GM04503 (cell line): ENCODE results near the gene SIX5.
A peak's percentile ranks its signal among the peaks of the same experiment; 100 is the strongest.
"Not testable (repeated sequence)": the region's sequence is repeated elsewhere in the genome, so short reads cannot be mapped to it uniquely, and the experiment has no call there.

ENCODE experiments used
- DNase-seq: peaks from one replicate; pipeline ENCODE4 v3.0.0-alpha.2; 2012; ENCODE audit warnings: low read depth

The SIX5 gene

DNA sequence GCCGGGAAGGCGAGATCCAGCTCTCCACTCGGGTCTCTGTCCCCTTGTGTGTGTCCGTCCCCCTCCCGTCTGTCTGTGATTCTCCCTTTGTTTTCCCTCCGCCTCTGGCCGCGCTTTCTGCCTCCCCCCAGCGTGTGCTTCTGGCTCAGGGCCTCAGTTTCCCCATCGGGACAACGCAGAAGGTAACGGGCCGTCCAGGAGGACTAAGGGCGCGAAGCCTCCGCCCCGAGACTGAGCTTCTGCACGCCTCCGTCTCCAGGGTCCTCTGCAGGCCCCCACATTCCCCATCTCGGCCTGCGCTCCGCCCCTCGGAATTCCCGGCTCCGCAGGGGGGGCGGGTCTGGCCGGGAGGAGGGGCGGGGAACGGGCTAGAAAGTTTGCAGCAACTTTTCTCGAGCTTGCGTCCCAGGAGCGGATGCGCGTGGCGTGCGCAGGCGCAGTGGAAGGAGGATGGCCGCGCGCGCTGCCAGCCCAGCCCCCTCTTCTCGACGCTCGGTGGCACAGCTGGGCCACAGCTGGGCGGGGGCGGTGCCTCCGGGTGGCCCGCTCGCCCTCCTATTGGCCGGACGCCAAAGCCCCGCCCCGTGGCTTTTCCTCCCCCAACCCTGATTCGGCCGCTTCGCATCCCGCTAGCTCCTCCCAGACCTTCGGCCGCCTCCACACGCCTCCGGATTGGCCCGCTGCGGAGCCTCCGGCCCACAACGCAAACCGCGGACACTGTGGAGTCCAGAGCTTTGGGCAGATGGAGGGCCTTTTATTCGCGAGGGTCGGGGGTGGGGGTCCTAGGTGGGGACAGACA lies at the start of gene SIX5:
TSS of gene SIX5 (minus strand) at position 269 of the 799 bp plus-strand sequence. CDS start 408 bp downstream, outside the sequence.
- peak; percentile 76 for DNase-seq

DNA sequence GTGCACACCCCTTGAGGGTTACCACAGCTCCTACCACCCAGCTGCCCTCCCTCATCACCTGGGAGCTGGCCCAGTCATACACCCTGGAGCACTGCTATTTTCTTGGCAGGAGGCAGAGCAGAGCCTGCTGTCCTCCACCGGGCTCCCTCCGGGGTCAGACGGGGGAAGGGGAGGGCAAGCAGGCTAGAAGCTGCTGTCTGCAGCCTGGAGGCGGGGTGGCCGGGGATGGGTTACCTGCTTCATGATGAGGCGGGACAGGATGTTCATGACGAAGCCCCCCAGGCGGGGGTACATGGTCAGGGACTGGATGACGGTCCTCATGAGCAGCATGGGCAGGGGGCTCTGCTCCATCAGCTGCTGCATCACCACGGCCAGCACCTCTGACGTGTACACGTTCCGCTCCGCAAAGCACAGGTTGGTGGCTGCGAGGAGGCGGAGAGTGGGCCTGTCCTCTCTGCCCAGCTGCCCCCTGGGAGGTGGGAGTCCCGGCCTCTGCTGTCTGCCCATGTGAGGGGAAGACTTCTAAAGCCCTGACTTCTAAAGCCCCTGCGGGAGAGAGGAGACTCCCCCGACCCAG lies 48.8 kb upstream of the SIX5 start:
- no peak for DNase-seq

DNA sequence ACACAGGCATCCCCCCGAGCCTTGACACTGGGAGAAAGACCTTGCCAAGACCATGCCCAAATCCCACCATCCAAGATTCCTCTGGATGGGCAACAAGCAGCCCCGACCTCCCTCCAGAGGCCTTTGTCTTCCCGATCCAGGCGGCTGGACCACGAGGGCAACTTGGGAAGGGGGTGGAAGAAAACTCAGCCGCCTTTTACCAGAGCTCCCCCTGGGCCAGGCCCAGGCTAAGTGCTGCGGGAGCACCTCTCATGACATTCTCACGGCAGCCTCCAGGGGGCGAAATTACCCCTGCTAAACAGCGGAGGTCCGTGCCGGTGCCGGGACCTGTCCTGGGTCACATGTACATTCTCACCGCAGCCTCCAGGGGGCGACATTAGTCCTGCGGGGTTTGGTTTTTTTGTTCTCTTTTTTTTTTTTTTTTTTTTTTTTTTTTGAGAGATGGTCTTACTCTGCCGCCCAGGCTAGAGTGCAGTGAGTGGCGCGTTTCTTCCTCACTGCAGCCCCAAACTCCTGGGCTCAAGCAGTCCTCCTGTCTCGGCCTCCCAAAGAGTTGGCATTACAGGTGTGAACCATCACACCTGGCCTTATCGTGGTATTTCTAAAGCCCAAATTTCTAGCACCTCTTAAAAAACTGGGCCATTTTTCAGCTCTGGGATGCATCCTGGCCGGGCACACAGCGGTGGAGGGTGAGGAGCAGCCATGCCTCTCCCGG lies 48.1 kb upstream of the SIX5 start:
- peak; percentile 44 for DNase-seq

DNA sequence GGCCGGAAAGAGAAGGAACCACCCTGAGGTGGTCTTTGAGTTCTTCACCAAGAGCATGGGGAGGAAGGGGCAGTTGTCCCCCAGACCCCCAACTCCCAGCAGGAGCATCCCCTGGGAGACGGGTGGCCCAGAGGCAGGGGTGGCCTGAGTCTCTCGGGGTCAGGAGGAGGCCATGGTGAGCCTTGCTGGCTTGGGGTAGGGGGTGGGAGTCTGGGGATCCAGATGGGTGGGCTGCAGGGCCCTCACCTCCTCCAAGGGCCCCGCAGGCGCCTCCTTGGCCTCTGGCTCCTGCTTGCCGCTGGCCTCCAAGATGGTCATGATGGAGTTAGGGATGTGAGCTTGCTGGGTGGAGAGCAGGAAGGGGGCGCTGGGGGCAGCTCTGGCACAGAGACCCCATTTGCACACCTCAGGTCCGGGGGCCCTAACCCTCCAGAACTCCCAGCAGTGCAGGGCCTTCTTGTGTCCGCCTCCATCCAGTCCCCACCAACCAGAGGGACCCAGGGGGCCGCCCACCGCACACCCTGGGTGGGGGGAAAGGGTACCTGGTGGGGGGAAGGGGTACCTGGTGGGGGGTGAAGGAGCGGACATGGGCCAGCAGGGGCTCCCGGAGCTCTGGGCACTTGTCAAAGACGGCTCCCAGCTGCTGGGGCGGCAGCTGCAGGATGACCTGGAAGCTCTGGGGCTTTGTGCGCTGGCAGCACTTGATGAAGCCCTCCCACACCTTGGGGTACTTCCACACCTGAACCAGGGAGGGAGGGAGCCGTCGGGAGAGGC lies 47.4 kb upstream of the SIX5 start:
- DNase-seq: no peak

DNA sequence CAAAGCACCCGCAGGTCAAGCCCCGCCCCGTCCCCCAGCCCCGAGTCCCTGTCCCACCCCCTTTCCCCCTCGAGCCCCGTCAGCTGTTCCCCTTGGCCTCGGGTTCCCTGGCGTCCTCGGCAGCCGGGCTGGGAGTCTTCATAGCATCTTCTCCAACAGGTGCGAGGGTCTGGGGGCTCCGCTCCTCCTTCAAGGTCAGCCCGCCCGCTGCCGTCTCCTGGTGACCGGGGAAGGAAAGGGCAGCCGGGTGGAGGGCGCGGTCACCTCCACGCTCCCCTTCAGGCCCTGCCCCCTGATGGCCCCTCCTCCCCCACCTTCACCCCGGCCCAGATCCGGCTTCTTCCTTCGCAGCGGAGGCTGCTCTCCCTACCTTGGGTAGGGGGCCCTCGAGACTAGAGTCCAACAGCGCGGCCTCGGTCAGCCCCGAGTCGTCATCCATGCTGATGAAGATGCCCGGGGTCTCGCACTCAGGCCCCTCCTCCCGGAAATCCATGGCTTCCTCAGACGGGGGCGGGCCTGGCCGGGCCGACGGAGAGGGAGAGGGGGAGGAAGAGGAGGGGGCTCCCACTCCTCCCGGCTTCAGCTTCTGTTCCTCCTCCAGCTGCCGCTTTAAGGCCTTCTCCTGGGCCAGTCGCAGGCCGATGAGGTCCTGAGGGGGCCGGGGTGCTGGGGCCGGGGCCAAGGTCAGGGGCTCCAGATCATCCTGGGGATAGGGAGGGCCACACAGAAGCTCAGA lies 46.6 kb upstream of the SIX5 start:
- no peak for DNase-seq

DNA sequence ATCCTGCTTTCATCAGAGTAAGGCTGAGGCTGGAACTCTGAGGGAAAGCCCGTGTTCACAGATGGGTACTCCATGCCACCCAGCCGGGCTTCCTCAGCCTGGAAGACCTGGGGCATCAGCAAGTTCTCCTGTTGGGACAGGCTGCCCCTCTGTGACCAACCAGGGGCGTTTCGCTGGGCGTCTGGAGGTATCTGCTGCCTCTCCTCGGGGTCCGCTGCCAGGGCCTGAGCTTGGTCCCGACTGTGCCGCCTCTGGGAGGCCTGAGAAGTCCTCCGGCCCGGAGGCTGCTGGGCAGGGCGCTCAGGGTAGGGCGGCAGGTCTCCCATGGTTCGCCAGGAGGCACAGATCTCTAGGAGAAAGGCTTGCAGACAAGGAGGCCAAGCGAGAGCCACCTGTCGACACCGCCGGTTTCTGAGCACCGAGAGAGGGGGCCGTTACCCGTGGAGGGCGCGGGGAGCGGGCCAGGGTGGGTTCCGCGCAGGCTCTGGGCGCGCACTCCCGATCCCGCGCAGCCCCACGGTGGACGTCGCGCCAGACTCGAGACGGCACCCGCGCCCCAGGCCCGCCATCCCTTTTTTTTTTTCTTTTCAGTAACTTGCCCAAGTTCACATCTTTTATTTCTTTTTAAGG lies 45.9 kb upstream of the SIX5 start, which contains the start of gene RSPH6A:
TSS of gene RSPH6A (minus strand) at position 458 of the 630 bp plus-strand sequence. CDS start at position 326, 132 bp downstream.
- DNase-seq: no peak

DNA sequence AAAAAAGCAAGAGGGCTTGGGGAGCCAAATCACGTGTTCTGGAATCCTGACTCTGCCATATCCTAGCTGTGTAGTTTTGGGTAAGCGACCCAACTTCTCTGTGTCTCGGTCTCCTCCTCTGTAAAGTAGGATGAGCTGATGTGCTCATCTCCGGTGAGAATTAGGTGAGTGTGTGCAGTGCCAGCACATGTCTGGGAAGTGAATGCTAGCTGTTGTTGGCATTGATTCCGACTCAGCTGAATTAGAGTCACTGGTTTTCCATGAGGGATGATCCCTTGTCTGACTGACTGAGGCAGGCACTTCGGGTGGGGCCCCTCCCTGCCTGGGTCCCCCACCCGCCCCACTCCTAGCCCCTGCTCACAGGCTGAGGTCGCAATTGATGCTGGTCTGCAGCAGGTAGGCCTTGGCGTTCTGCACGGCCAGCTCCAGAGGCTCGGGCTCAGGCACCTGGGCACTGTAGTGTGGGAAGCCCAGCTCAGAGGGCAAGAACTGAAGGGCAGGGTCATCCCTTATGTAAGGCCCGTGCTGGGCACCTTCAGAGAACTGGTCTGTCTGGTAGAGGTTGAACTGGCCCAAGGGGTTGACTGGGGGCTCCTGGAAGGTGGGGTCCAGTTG lies 45.2 kb upstream of the SIX5 start:
- no peak for DNase-seq

DNA sequence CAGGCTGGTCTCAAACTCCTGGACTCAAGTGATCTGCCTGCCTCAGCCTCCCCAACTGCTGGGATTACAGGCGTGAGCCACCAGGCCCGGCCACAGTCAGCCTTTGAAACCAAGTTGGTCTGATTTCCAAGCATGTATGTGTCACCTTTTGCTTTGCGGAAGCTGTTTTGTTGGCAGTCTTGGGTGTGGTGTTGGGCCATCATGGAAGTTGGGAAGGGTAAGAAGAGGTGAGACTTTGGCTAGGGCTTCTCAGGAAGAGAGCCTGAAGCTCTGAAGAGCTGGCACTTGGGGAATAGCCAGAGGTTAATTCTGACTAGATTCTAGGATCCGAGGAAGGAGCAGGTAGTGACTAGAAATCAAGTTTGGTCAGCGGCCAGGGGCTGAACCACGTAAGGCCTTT lies 43.2 kb upstream of the SIX5 start:
- DNase-seq: no peak

DNA sequence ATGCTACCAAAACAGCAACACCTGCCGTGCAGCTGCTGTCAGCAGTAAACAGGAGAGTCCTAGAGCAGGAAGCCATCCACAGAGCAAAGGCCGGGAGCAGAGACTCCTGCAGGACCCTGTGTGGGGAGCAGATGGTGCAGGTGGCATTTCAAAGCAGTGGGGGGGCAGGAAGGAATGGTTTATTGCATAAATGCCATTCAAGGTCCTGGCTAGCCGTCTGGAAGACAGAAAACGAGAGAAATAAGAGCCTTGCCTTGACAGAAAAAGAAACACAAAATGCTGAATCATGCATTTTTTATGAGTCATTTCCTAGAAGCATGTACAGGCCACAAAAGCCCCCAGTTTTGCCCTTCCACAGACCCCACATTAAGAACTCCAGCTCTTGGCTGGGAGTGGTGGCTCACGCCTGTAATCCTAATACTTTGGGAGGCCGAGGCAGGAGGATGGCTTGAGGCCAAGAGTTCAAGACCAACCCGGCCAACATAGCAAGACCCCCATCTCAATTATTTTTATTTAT lies 40.6 kb upstream of the SIX5 start:
- DNase-seq: peak; percentile 23

DNA sequence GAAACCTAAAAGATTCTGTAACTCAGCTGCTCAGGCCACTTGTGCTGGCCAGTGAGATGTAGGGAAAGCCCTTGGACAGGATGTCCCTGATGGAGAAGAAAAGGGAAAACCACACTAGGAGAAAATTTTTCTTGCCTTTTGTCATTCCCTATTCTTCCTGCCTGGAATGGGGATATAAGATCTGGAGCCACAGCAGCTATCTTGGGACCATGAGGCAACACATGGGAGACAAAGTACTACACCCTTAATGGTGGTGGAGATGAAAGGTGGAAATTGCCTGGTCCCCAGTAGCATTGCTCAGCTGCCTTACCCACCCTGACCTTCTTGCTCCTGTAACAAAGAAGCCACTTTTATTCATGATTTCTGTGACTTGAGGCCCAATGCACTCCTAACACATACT lies 36.7 kb upstream of the SIX5 start:
- DNase-seq: no peak

DNA sequence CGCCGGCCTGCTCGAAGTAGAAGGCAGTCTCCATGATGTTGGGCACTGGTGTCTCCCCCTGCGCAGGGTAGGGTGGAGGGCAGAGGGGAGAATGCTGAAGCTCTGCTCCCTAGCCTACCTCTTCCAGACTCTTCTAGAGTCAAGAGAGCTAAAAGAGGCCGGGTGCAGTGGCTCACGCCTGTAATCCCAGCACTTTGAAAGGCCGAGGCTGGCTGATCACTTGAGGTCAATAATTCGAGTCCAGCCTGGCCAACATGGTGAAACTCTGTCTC lies 35.8 kb upstream of the SIX5 start:
- DNase-seq: no peak

DNA sequence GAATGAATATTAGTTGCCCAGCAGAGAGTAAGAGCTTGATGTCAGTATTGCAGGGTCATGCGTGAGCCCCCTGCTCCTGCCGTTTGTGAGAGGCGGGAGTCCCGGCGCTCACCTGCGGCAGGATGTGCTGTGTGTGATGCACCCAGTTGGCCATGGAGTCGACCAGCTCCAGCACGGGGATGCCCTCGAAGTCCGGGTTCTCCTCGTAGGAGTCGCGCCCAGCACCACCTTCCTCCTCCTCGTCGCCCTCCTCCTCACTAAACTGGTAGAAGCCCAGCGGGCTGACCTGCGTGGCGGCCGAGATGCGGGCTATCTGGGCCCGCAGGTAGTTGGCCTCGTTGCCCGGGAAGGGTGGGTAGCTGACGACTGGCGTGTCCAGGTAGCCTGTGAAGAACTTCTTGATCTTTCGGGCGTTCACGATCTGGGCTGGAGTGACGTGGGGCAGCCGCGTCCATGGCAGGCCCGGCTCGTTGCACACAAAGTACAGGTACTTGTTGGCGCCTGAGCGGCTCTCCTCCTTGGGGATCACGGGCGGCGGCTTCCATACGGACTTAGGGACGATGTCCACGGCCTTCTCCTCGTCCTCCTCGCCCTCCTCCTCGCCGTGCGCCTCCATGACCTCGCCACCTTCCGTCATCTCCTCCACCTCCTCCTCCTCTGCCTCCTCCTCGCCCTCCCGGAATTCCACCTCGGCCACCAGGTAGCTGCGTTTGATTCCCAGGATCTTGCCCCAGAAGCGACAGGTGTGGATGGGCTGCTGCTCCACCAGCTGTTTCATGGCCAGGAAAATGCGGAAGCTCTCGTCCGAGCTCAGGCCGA lies 35.3 kb upstream of the SIX5 start:
- no peak for DNase-seq

DNA sequence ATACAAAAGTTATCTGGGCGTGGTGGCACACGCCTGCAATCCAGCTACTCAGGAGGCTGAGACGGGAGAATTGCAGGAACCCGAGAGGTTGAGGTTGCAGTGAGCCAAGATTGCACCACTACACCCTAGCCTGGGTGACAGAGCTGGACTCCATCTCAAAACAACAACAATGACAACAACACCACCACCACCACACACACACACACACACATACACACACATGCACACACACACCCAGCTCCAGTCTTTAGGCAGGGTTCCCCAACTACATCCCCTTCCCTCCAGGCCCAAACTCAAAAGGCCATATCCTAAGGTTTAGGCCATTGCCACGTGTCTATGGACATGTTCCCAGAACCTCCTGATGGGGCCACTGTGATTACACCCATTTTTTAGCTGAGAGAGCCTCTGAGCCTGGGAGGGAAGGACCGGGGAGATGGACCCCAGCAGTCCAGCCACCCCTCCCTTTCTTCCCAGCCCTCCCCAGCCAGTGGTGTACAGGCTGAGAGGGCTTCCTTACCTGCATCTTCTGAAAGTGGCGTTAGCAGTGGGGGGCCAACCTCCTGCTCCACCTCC lies 32.6 kb upstream of the SIX5 start:
- no peak for DNase-seq

DNA sequence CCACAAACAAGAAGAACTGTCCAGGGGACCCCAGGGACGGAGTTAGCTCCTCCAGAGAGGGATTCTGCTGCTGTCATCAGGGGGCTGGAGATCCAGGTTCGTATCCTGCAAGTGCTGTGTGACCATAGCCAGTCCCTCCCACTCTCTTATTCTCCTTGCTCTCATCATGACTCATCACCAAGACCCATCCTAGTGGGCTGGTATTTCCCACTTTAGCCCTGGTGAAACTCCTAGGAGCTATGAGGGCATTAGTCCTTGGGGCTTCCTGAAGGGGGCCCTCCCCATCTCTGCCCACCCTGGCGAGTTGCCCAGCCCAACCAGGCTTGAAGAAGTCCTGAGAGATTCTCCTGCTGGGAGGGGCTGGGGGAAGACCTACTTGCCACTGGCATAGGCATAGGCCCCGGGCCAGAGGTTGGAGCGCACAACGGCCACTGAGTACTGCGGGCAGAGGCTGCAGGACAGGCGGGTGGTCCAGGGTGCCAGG lies 31.1 kb upstream of the SIX5 start:
- no peak for DNase-seq

DNA sequence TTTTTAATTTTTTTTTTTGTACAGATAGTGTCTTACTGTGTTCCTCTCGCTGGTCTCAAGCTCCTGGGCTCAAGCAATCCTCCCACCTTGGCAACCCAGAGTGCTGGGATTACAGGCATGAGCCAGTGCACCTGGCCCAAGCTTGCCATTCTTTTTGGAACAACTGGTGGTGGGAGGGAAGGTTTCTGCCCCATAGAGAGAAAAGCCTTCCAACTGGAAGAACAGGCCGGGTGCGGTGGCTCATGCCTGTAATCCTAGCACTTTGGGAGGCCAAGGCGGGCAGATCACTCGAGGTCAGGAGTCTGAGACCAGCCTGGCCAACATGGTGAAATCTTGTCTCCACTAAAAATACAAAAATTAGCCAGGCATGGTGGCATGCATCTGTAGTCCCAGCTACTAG lies 30.5 kb upstream of the SIX5 start:
- not testable (repeated sequence) for DNase-seq

DNA sequence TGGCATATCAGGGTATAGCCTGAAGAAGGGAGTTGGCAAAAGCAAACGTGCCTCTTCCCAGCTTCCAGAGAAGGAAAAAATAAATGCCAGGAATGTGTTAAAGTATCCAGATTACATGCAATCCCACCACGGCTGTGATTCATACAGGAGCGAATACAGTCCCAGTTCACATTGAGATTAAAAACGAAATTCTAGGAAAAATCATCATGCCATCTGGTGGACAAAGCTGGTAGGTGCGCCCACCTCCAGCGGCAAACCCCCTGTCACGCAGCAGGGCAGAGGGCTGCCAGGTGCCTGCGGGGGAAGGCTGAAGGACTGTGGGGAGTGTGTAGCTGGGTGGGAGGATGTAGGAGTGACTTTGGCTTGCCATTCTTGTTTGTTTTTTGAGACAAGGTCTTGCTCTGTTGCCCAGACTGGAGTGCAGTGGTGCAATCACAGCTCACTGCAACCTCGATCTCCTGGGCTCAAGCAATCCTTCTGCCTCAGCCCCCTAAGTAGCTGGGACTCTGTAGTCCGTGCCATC lies 30.0 kb upstream of the SIX5 start:
- peak; percentile 67 for DNase-seq

DNA sequence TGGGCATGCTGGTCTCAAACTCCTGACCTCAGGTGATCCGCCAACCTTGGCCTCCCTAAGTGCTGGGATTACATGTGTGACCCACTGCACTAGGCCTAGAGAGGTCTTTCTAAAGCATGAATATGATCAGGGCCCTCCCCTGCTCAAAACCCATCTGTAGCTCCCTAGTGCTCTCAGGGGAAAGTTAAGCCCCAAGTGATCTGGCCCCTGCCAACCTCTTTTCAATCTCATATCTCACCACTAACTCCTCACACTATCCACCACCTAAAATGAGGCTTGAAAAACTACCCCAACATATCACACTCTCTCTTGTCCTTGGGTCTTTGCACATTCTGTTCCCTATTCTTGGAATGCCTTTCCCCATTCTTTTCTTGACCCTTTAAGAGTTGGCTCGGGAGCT lies 25.6 kb upstream of the SIX5 start:
- no peak for DNase-seq

DNA sequence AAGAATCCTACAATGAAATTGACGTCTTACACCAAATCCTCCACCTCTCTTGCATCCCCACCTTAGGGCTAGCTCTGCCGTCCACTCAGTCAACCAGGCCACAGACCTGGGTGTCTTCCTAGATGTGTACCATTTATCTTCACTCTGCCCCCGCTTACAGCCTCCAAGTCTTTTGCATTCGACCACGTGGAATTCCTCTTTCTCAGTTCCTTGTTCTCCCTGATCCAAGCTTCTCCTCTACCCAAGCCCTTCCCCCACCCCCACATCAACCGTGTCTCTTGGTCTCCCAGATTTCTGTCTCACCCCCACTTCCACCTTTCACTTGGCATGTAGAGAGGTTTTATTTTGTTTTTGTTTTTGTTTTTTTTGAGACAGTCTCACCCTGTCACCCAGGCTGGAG lies 24.8 kb upstream of the SIX5 start:
- no peak for DNase-seq

DNA sequence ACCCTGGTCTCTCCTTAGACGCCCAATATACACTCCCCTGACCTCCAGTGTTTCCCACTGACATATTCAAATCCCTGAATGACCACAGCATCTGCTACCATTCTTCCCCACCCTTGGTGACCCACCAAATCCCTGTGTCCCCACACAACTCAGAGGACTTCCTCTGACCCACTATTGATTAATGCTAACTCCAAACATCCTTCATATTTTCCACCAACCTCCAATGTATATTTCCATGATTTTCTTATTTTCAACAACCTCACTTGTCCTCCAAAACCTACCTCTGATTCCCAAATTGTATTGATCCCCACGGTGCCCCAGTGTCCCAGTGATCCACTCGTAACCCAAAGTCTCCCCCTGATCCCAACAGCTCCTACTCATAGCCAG lies 24.1 kb upstream of the SIX5 start:
- no peak for DNase-seq
